Ishikawa (cell line): Measurements from ENCODE around the gene MESP2.

ENCODE experiments used
- CEBPB ChIP-seq: IDR thresholded peaks from 2 replicates; pipeline ENCODE4 v1.6.1; 2012
- CREB1 ChIP-seq: IDR thresholded peaks from 2 replicates; pipeline ENCODE4 v1.6.1; 2012; ENCODE audit warnings: low read depth
- EGR1 ChIP-seq: IDR thresholded peaks from 2 replicates; pipeline ENCODE4 v1.6.1; 2012
- EP300 ChIP-seq: IDR thresholded peaks from 2 replicates; pipeline ENCODE4 v1.6.1; 2012; ENCODE audit warnings: borderline replicate concordance
- FOXM1 ChIP-seq: IDR thresholded peaks from 2 replicates; pipeline ENCODE4 v1.6.1; 2012; ENCODE audit warnings: low read depth, borderline replicate concordance
- NFIC ChIP-seq: IDR thresholded peaks from 2 replicates; pipeline ENCODE4 v1.6.1; 2012
- RAD21 ChIP-seq: IDR thresholded peaks from 2 replicates; pipeline ENCODE4 v1.6.1; 2012; ENCODE audit warnings: low read depth
- TCF12 ChIP-seq: IDR thresholded peaks from 2 replicates; pipeline ENCODE4 v1.6.1; 2012; ENCODE audit warnings: low read depth
- TEAD4 ChIP-seq: IDR thresholded peaks from 2 replicates; pipeline ENCODE4 v1.6.1; 2012
- YY1 ChIP-seq: IDR thresholded peaks from 2 replicates; pipeline ENCODE4 v1.6.1; 2012; ENCODE audit warnings: low read depth
- ZBTB7A ChIP-seq: IDR thresholded peaks from 2 replicates; pipeline ENCODE4 v1.6.1; 2012; ENCODE audit warnings: low read depth
- TF ChIP-seq, protein P1 (sequence below): IDR thresholded peaks from 2 replicates; pipeline ENCODE4 v1.6.1; 2012
- TF ChIP-seq, protein P2 (sequence below): IDR thresholded peaks from 2 replicates; pipeline ENCODE4 v1.6.1; 2012
- TF ChIP-seq, protein P3 (sequence below): IDR thresholded peaks from 2 replicates; pipeline ENCODE4 v1.6.1; 2012; ENCODE audit warnings: low read depth, mild to moderate bottlenecking

The MESP2 gene

GRCh38 chr15:89827829-89828228 lies 51.7 kb downstream of the MESP2 start:
- TF ChIP-seq, protein P1, sequence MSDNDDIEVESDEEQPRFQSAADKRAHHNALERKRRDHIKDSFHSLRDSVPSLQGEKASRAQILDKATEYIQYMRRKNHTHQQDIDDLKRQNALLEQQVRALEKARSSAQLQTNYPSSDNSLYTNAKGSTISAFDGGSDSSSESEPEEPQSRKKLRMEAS = no peak
- TF ChIP-seq YY1 (no peak), CEBPB (no peak), EGR1 (no peak), NFIC (no peak), FOXM1 (no peak), EP300 (no peak), ZBTB7A (no peak), TCF12 (no peak), CREB1 (no peak), RAD21 (no peak), TEAD4 (no peak)
- TF ChIP-seq, protein P2, sequence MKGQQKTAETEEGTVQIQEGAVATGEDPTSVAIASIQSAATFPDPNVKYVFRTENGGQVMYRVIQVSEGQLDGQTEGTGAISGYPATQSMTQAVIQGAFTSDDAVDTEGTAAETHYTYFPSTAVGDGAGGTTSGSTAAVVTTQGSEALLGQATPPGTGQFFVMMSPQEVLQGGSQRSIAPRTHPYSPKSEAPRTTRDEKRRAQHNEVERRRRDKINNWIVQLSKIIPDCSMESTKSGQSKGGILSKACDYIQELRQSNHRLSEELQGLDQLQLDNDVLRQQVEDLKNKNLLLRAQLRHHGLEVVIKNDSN = no peak
- TF ChIP-seq, protein P3, sequence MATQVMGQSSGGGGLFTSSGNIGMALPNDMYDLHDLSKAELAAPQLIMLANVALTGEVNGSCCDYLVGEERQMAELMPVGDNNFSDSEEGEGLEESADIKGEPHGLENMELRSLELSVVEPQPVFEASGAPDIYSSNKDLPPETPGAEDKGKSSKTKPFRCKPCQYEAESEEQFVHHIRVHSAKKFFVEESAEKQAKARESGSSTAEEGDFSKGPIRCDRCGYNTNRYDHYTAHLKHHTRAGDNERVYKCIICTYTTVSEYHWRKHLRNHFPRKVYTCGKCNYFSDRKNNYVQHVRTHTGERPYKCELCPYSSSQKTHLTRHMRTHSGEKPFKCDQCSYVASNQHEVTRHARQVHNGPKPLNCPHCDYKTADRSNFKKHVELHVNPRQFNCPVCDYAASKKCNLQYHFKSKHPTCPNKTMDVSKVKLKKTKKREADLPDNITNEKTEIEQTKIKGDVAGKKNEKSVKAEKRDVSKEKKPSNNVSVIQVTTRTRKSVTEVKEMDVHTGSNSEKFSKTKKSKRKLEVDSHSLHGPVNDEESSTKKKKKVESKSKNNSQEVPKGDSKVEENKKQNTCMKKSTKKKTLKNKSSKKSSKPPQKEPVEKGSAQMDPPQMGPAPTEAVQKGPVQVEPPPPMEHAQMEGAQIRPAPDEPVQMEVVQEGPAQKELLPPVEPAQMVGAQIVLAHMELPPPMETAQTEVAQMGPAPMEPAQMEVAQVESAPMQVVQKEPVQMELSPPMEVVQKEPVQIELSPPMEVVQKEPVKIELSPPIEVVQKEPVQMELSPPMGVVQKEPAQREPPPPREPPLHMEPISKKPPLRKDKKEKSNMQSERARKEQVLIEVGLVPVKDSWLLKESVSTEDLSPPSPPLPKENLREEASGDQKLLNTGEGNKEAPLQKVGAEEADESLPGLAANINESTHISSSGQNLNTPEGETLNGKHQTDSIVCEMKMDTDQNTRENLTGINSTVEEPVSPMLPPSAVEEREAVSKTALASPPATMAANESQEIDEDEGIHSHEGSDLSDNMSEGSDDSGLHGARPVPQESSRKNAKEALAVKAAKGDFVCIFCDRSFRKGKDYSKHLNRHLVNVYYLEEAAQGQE = no peak
